HepG2 (cell line): ENCODE results near the gene FBXO9. TPM values are rescaled to one million over a fixed set of nuclear protein-coding genes. Genes with fewer than 3 reads are reported as not detected.

Source experiments
- CBX1 ChIP-seq: IDR thresholded peaks from one replicate; pipeline ENCODE4 v1.6.1; 2016; ENCODE audit warnings: antibody characterized with exemption, low read depth
- GZF1 ChIP-seq: sonication (generic); formaldehyde crosslinking; IDR thresholded peaks from 2 replicates; pipeline ENCODE4 v1.5.1; 2020; ENCODE audit warnings: mild to moderate bottlenecking, missing genetic modification reagents
- HDAC2 ChIP-seq: sonication (generic); formaldehyde crosslinking; IDR thresholded peaks from 2 replicates; pipeline ENCODE4 v1.4.0; 2020; ENCODE audit warnings: missing genetic modification reagents
- HMGXB4 ChIP-seq, 2 experiments: sonication (generic) in 1 of 2; formaldehyde crosslinking in 1 of 2; IDR thresholded peaks; 2 replicates each; pipeline versions ENCODE4 v1.4.0 to v1.6.1; 2018 to 2020; ENCODE audit warnings: missing genetic modification reagents in 2 of 2, borderline replicate concordance in 1 of 2, low read depth in 1 of 2, mild to moderate bottlenecking in 1 of 2, missing biosample characterization in 1 of 2
- MAFG ChIP-seq: sonication (generic); formaldehyde crosslinking; IDR thresholded peaks from 2 replicates; pipeline ENCODE4 v1.5.1; 2020; ENCODE audit warnings: mild to moderate bottlenecking, missing genetic modification reagents
- MTF2 ChIP-seq: sonication (generic); formaldehyde crosslinking; IDR thresholded peaks from 2 replicates; pipeline ENCODE4 v1.5.0; 2020; ENCODE audit warnings: missing genetic modification reagents, borderline replicate concordance
- PAXIP1 ChIP-seq: sonication (generic); formaldehyde crosslinking; conservative IDR thresholded peaks from 2 replicates; pipeline ENCODE4 v1.4.0; 2020; ENCODE audit warnings: mild to moderate bottlenecking, missing genetic modification reagents, moderate library complexity
- PHF21A ChIP-seq: sonication (generic); formaldehyde crosslinking; IDR thresholded peaks from 2 replicates; pipeline ENCODE4 v1.5.0; 2020; ENCODE audit warnings: mild to moderate bottlenecking, missing genetic modification reagents
- TOPORS ChIP-seq: sonication (generic); formaldehyde crosslinking; IDR thresholded peaks from 2 replicates; pipeline ENCODE4 v1.8.0; 2023; ENCODE audit warnings: mild to moderate bottlenecking, missing genetic modification reagents
- ZBTB21 ChIP-seq: sonication (generic); formaldehyde crosslinking; IDR thresholded peaks from 2 replicates; pipeline ENCODE4 v1.4.0; 2020; ENCODE audit warnings: missing genetic modification reagents
- ZNF138 ChIP-seq: sonication (generic); formaldehyde crosslinking; IDR thresholded peaks from 2 replicates; pipeline ENCODE4 v1.5.0; 2020; ENCODE audit warnings: mild to moderate bottlenecking, low read depth, missing genetic modification reagents
- ZNF672 ChIP-seq: sonication (generic); formaldehyde crosslinking; IDR thresholded peaks from 2 replicates; pipeline ENCODE4 v1.8.1; 2022; ENCODE audit warnings: missing genetic modification reagents
- ZNF782 ChIP-seq: sonication (generic); formaldehyde crosslinking; IDR thresholded peaks from 2 replicates; pipeline ENCODE4 v1.4.0; 2020; ENCODE audit warnings: missing genetic modification reagents, mild to moderate bottlenecking, borderline replicate concordance
- ZNF878 ChIP-seq: sonication (generic); formaldehyde crosslinking; IDR thresholded peaks from 2 replicates; pipeline ENCODE4 v1.8.1; 2023; ENCODE audit warnings: mild to moderate bottlenecking, missing genetic modification reagents, moderate library complexity
- polyA plus RNA-seq, 8 experiments: library from polyadenylated mRNA; depleted of rRNA in 3 of 8; stranded (reverse) in 7 of 8; unstranded in 1 of 8; fragments of >200 nt; fragmentation: Illumina TruSeq in 4 of 8; extraction: Trizol in 4 of 8; gene quantifications; 2 replicates each; pipeline versions ENCODE4 v1.2.1 to v1.2.3, GENCODE V29; 2011 to 2016; ENCODE audit warnings: low read depth in 4 of 8, missing spikeins in 1 of 8, mixed read lengths in 1 of 8; ENCODE audit not compliant: insufficient read depth in 1 of 8
- total RNA-seq, 5 experiments: library from RNA; depleted of rRNA; stranded (reverse); fragments of >200 nt; fragmentation: Illumina TruSeq; extraction: Trizol; gene quantifications; 2 replicates each; pipeline ENCODE4 v1.2.3, GENCODE V29; 2016; ENCODE audit warnings: low read depth in 1 of 5
- TF ChIP-seq, protein P1 (sequence below): sonication (generic); formaldehyde crosslinking; IDR thresholded peaks from 2 replicates; pipeline ENCODE4 v1.5.0; 2020; ENCODE audit warnings: mild to moderate bottlenecking, missing genetic modification reagents
- TF ChIP-seq, protein P2 (sequence below): sonication (generic); formaldehyde crosslinking; IDR thresholded peaks from 2 replicates; pipeline ENCODE4 v1.5.0; 2020; ENCODE audit warnings: missing genetic modification reagents, mild to moderate bottlenecking, borderline replicate concordance
- TF ChIP-seq, protein P3 (sequence below): sonication (generic); formaldehyde crosslinking; IDR thresholded peaks from 2 replicates; pipeline ENCODE4 v1.5.1; 2020; ENCODE audit warnings: mild to moderate bottlenecking, missing genetic modification reagents, moderate library complexity

FBXO9 gene
- total and polyA plus RNA-seq, 2 of the 13 experiments (the other 11 are each of a cell fraction or from before 2014, with no cell fraction given) = 64.3 to 98.4 TPM

DNA sequence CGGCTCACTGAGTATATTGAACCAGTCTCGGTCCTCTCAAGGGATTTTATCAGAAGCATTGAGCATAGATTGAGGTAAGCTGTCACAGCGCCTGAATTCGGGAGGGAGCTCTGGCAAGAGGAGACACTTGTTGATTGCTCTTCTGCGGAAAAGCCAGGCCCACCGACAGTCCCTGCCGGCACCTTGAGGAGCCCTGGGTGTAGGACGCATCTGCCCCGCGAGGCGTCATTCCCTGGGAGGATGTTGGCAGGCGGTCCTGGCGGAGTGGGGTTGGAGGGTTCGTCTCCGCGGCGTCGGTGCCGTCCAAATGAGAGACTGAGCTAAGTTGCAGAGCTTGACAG, 843 bp downstream of the FBXO9 start (continued):
- TF ChIP-seq HMGXB4 (CRISPR knock-in tag; IDR thresholded peaks at IDR 0.05; ENCODE audit: borderline replicate concordance in 1 of 2, low read depth in 1 of 2) (0 out of 4 replicates have a peak, but pooled peaks of 1 of the 2 experiments have one; percentile 13), MAFG (no peak), HDAC2 (CRISPR knock-in tag) (0 out of 2 replicates have a peak, but pooled peaks have one; percentile 21), ZBTB21 (CRISPR knock-in tag) (no peak), ZNF672 (CRISPR knock-in tag) (no peak), ZNF138 (CRISPR knock-in tag) (no peak), CBX1 (no peak), MTF2 (CRISPR knock-in tag) (no peak), PAXIP1 (CRISPR knock-in tag) (peak; percentile 5; the same call in 1 of the 2 replicates), GZF1 (CRISPR knock-in tag) (0 out of 2 replicates have a peak, but pooled peaks have one; percentile 14), ZNF782 (peak; percentile 75), ZNF878 (CRISPR knock-in tag) (0 out of 2 replicates have a peak, but pooled peaks have one; percentile 52), PHF21A (CRISPR knock-in tag) (no peak), TOPORS (peak; percentile 10; the same call in 1 of the 2 replicates)
- TF ChIP-seq, protein P1, sequence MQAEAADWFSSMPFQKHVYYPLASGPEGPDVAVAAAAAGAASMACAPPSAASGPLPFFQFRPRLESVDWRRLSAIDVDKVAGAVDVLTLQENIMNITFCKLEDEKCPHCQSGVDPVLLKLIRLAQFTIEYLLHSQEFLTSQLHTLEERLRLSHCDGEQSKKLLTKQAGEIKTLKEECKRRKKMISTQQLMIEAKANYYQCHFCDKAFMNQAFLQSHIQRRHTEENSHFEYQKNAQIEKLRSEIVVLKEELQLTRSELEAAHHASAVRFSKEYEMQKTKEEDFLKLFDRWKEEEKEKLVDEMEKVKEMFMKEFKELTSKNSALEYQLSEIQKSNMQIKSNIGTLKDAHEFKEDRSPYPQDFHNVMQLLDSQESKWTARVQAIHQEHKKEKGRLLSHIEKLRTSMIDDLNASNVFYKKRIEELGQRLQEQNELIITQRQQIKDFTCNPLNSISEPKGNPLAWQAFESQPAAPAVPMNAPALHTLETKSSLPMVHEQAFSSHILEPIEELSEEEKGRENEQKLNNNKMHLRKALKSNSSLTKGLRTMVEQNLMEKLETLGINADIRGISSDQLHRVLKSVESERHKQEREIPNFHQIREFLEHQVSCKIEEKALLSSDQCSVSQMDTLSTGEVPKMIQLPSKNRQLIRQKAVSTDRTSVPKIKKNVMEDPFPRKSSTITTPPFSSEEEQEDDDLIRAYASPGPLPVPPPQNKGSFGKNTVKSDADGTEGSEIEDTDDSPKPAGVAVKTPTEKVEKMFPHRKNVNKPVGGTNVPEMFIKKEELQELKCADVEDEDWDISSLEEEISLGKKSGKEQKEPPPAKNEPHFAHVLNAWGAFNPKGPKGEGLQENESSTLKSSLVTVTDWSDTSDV = 0 out of 2 replicates have a peak, but pooled peaks have one; percentile 19
- TF ChIP-seq, protein P2, sequence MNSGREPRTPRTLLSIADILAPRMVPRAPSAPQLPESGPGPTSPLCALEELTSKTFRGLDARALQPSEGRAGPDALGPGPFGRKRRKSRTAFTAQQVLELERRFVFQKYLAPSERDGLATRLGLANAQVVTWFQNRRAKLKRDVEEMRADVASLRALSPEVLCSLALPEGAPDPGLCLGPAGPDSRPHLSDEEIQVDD (CRISPR knock-in tag) = no peak
- TF ChIP-seq, protein P3, sequence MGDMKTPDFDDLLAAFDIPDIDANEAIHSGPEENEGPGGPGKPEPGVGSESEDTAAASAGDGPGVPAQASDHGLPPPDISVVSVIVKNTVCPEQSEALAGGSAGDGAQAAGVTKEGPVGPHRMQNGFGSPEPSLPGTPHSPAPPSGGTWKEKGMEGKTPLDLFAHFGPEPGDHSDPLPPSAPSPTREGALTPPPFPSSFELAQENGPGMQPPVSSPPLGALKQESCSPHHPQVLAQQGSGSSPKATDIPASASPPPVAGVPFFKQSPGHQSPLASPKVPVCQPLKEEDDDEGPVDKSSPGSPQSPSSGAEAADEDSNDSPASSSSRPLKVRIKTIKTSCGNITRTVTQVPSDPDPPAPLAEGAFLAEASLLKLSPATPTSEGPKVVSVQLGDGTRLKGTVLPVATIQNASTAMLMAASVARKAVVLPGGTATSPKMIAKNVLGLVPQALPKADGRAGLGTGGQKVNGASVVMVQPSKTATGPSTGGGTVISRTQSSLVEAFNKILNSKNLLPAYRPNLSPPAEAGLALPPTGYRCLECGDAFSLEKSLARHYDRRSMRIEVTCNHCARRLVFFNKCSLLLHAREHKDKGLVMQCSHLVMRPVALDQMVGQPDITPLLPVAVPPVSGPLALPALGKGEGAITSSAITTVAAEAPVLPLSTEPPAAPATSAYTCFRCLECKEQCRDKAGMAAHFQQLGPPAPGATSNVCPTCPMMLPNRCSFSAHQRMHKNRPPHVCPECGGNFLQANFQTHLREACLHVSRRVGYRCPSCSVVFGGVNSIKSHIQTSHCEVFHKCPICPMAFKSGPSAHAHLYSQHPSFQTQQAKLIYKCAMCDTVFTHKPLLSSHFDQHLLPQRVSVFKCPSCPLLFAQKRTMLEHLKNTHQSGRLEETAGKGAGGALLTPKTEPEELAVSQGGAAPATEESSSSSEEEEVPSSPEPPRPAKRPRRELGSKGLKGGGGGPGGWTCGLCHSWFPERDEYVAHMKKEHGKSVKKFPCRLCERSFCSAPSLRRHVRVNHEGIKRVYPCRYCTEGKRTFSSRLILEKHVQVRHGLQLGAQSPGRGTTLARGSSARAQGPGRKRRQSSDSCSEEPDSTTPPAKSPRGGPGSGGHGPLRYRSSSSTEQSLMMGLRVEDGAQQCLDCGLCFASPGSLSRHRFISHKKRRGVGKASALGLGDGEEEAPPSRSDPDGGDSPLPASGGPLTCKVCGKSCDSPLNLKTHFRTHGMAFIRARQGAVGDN (CRISPR knock-in tag) = 0 out of 2 replicates have a peak, but pooled peaks have one; percentile 1
